Stimulated activated CD4-positive, alpha-beta T cell treated with anti-CD3 and anti-CD28 coated beads, TNF-alpha, amount 100 ng/mL, for 48 hours (primary cell): Measurements from ENCODE around the gene ANG.

Experiments used
- DNase-seq, 3 donors: peaks; one replicate each; pipeline ENCODE4 v3.0.0-alpha.2; 2020; ENCODE audit warnings: low read depth in 3 of 3

The ANG gene

GRCh38 chr14:20675669-20676068 is 12.9 kb upstream of the ANG start:
- no peak for DNase-seq

- no peak for DNase-seq
These were observed 12.5 kb upstream of the ANG start for GRCh38 chr14:20676072-20676471.

- no peak for DNase-seq
These were observed 8.7 kb upstream of the ANG start for GRCh38 chr14:20679907-20680306.

GRCh38 chr14:20680363-20680762 is 8.2 kb upstream of the ANG start:
- no peak for DNase-seq

GRCh38 chr14:20680843-20681347 is 7.7 kb upstream of the ANG start:
- peak in 1 of 3 donors; percentile 44 for DNase-seq

- peak; percentile 69 to 83 (median 83) for DNase-seq
These were observed 7.0 kb upstream of the ANG start for GRCh38 chr14:20681348-20682126.

GRCh38 chr14:20682127-20682434 is 6.5 kb upstream of the ANG start:
- no peak for DNase-seq

- peak; percentile 52 to 71 (median 67) for DNase-seq
These were observed 6.0 kb upstream of the ANG start for GRCh38 chr14:20682435-20683124.

GRCh38 chr14:20683125-20683890 is 5.3 kb upstream of the ANG start:
- DNase-seq, result peak; percentile 71 to 76 (median 72)

- peak; percentile 63 to 71 (median 70) for DNase-seq
These were observed 4.5 kb upstream of the ANG start, which contains the start of gene RNASE4 for GRCh38 chr14:20683891-20684661. Gene RNASE4, plus strand, starts transcription at chr14:20684560. Its CDS starts 14,812 bp downstream, at chr14:20699372.

GRCh38 chr14:20684662-20685456 is 3.7 kb upstream of the ANG start:
- no peak for DNase-seq

- no peak for DNase-seq
These were observed 2.0 kb upstream of the ANG start for GRCh38 chr14:20686386-20687143.

- no peak for DNase-seq
These were observed 1.0 kb upstream of the ANG start for GRCh38 chr14:20687362-20688166.

- DNase-seq, result peak in 1 of 3 donors; percentile 8
These were observed 2.5 kb downstream of the ANG start for GRCh38 chr14:20690848-20691640.

- DNase-seq, result no peak
These were observed 3.7 kb downstream of the ANG start for GRCh38 chr14:20692116-20692751.

- DNase-seq, result no peak
These were observed 8.2 kb downstream of the ANG start for GRCh38 chr14:20696764-20697163.

- peak; percentile 36 to 38 (median 36) for DNase-seq
These were observed 8.9 kb downstream of the ANG start for GRCh38 chr14:20697273-20698017.
